Measurements from ENCODE around the gene SLC28A2. TPM values are rescaled to one million over a fixed set of nuclear protein-coding genes. Genes with fewer than 3 reads are reported as not detected.
A peak's percentile ranks its signal among the peaks of the same experiment; 100 is the strongest.

Gene SLC28A2
- total and polyA plus RNA-seq, 9 of the 15 experiments (the other 6 are each of a cell fraction or from before 2014, with no cell fraction given) = 0.03 to 0.04 TPM; not detected in 7

DNA sequence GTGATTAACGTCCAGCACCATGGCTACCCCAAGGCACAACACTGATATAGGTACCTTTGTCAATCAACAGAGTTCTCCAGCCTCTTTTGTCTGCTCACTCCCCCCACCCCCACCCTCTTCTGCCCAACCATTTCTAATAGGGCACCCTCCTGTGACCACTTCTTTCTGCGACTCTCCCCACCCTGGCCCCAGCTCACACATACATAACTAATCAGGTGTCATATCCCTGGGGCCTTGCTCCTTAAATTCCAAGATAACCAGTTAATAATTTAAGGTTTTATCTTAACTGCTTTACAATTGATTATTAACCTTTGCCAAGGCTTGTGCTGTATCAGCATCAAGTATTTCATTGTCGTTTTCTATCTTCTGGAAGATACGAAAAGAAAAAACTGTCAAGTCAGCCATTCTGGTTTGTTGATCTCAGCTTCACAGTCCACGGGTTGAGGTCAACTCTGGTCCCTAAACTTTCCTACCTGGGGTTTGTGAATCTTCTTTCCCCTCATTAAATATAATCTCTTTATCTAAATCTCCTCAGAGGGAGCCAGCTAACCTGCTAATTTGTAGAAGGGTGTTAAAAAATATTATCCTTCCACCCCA is 27.3 kb upstream of the SLC28A2 start:
- H4K20me1 ChIP-seq (replicated peaks; ENCODE audit: control insufficient read depth, insufficient read depth, low read length) = no peaks in the 10 kb centered on the region
- no peaks in the 10 kb centered on the region for H3K9me1 ChIP-seq (ENCODE audit: control insufficient read depth, insufficient read depth, low read length)
- FAIRE-seq = no peak
- no TSS peak for BruUV-seq (replicated peaks)
- no peak overlapping the region for H3K4me3 ChIP-seq
- no peak for DNase-seq (ENCODE audit: extremely low read depth in 1 of 4, low spot score in 3 of 4)
- POLR2A ChIA-PET = no interaction called here
- in situ Hi-C loops (cut with MboI) = no loop called here
- peaks cover 0 to 8% of the 10 kb centered on the region in 2 experiments; a peak in 3 of 5 replicates for H3K4me1 ChIP-seq (replicated peaks in 1 of 2; ENCODE audit: control insufficient read depth in 2 of 2, insufficient read depth in 2 of 2, low read length in 2 of 2)
- no peak overlapping the region for H3K9ac ChIP-seq (ENCODE audit: insufficient read depth in 1 of 2, low read depth in 2 of 2, low read length in 2 of 2)
- intact Hi-C loops (cut with micrococcal nuclease) = no loop called here
- H3K9me3 ChIP-seq (replicated peaks; ENCODE audit: control insufficient read depth, insufficient read depth, low read depth, low read length) = no peaks in the 10 kb centered on the region
- peaks cover 0 to 7% of the 10 kb centered on the region in 2 experiments; a peak in 2 of 5 replicates for H3K27me3 ChIP-seq (ENCODE audit: control insufficient read depth in 2 of 2, insufficient read depth in 2 of 2, low read length in 2 of 2)
- CTCF ChIA-PET (ENCODE audit: low intra/inter-chr PET ratio) = no interaction called here
- no peak for ATAC-seq
- H3K79me2 ChIP-seq (ENCODE audit: control insufficient read depth, insufficient read depth, low read length) = no peaks in the 10 kb centered on the region
- peak overlapping the region; percentile 26; the same call in 1 of the 2 replicates for H2AFZ ChIP-seq (ENCODE audit: low read depth, low read length)
- H3K27ac ChIP-seq (ENCODE audit: extremely low read depth, low read depth, low read length) = peak overlapping the region; percentile 26; the same call in 1 of the 3 replicates
- H3K36me3 ChIP-seq (ENCODE audit: control insufficient read depth, insufficient read depth, low read length) = no peaks in the 10 kb centered on the region
- H3K4me2 ChIP-seq (ENCODE audit: insufficient read depth, low read length) = peak overlapping the region; percentile 6; the same call in 1 of the 2 replicates
- 9% methylated on average over 5 of the region's 5 CpGs for WGBS (ENCODE audit: insufficient coverage, low coverage, missing lambda C conversion rate)
- TF ChIP-seq ZNF696 (CRISPR knock-in tag; conservative IDR thresholded peaks at IDR 0.05) (no peak), ARID4B (CRISPR knock-in tag; IDR thresholded peaks at IDR 0.05) (no peak), TBP (optimal IDR thresholded peaks at IDR 0.05; ENCODE audit: low read depth, low read length) (peak; percentile 4), ETV6 (IDR thresholded peaks at IDR 0.05; ENCODE audit: borderline replicate concordance in 1 of 2, low read depth in 2 of 2, low read length in 1 of 2) (no peak), ETV6 (CRISPR knock-in tag; IDR thresholded peaks at IDR 0.05; ENCODE audit: borderline replicate concordance) (no peak), FOXK1 (CRISPR knock-in tag; IDR thresholded peaks at IDR 0.05; ENCODE audit: borderline replicate concordance) (no peak), ZNF778 (CRISPR knock-in tag; IDR thresholded peaks at IDR 0.05) (no peak), FOXJ2 (tag; IDR thresholded peaks at IDR 0.05) (no peak), HNRNPL (IDR thresholded peaks at IDR 0.05; ENCODE audit: low read depth, low read length) (no peak), ATF6 (CRISPR knock-in tag; IDR thresholded peaks at IDR 0.05) (no peak), ILF3 (IDR thresholded peaks at IDR 0.05; ENCODE audit: borderline replicate concordance) (no peak), MAFK (IDR thresholded peaks at IDR 0.05; ENCODE audit: low read length) (peak; percentile 92), PHF20 (IDR thresholded peaks at IDR 0.05; ENCODE audit: partially characterized antibody) (no peak), NFYB (IDR thresholded peaks at IDR 0.05; ENCODE audit: extremely low read depth, insufficient read length) (no peak), SMARCA4 (IDR thresholded peaks at IDR 0.05) (no peak), ZNF316 (IDR thresholded peaks at IDR 0.05) (peak; percentile 96), MAFG (tag; conservative IDR thresholded peaks at IDR 0.05) (peak; percentile 87), C11orf30 (IDR thresholded peaks at IDR 0.05; ENCODE audit: low read depth) (peak; percentile 92), GATAD2B (IDR thresholded peaks at IDR 0.05; ENCODE audit: borderline replicate concordance) (no peak)
